Thoracic aorta (tissue), 2 donors: ENCODE results near the gene CCDC85C. TPM values are rescaled to one million over a fixed set of nuclear protein-coding genes. Genes with fewer than 3 reads are reported as not detected.

Experiments used
- ATAC-seq: fragments of 150-250 bp; one replicate; pipeline ENCODE4 v1.8.0; 2017; ENCODE audit warnings: low read depth; ENCODE audit not compliant: insufficient number of reproducible peaks, low FRiP score
- DNase-seq: peaks from one replicate; pipeline ENCODE4 v3.0.0-alpha.2; 2020; ENCODE audit warnings: low spot score
- H3K27ac ChIP-seq, 2 donors: fragments of 200-600 bp; sonication (generic); 1 replicate in 1 of 2; 2 replicates in 1 of 2; pipeline ENCODE4 v1.5.1; 2016; ENCODE audit warnings: mild to moderate bottlenecking in 2 of 2, moderate library complexity in 2 of 2
- H3K27me3 ChIP-seq: fragments of 200-600 bp; sonication (generic); replicated peaks from 2 replicates; pipeline ENCODE4 v1.6.0; 2016; ENCODE audit warnings: mild to moderate bottlenecking; ENCODE audit not compliant: insufficient read depth
- H3K36me3 ChIP-seq: fragments of 200-600 bp; sonication (generic); one replicate; pipeline ENCODE4 v1.5.1; 2016
- H3K4me1 ChIP-seq, 2 donors: fragments of 200-600 bp; sonication (generic); 1 replicate in 1 of 2; 2 replicates in 1 of 2; pipeline versions ENCODE4 v1.5.1 to v1.6.0; 2016; ENCODE audit warnings: low read depth in 2 of 2, mild to moderate bottlenecking in 1 of 2; ENCODE audit not compliant: control insufficient read depth in 1 of 2
- H3K4me3 ChIP-seq: fragments of 200-600 bp; sonication (generic); 2 replicates; pipeline ENCODE4 v1.5.1; 2016; ENCODE audit warnings: mild to moderate bottlenecking
- H3K9me3 ChIP-seq: fragments of 200-600 bp; sonication (generic); 2 replicates; pipeline ENCODE4 v1.5.1; 2016
- CTCF ChIP-seq: fragments of 200-600 bp; sonication (generic); IDR thresholded peaks from one replicate; pipeline ENCODE4 v1.5.1; 2019; ENCODE audit warnings: antibody characterized with exemption
- total RNA-seq, 2 donors: library from RNA; depleted of rRNA; stranded (reverse); fragments of >200 nt; gene quantifications; one replicate each; pipeline versions ENCODE4 v1.1.0 to v1.2.3, GENCODE V29; 2016

The CCDC85C gene
- total RNA-seq, 2 donors from 2014 or later: 1.5 to 4.1 TPM

- TF ChIP-seq CTCF: no peak
- no peaks in the 10 kb centered on the region for H3K27me3 ChIP-seq
- DNase-seq (no peak), ATAC-seq (no peak)
- H3K4me3 ChIP-seq: no peak overlapping the region
- no peaks in the 10 kb centered on the region for H3K36me3 ChIP-seq
- H3K9me3 ChIP-seq: no peaks in the 10 kb centered on the region
- H3K4me1 ChIP-seq: peaks cover 0 to under 1% of the 10 kb centered on the region in 2 donors
- no peak overlapping the region for H3K27ac ChIP-seq
These were observed 7.9 kb downstream of the CCDC85C start for GRCh38 chr14:99596071-99596627.

GRCh38 chr14:99595524-99595923, 8.5 kb downstream of the CCDC85C start:
- no peak for DNase-seq
- no peaks in the 10 kb centered on the region for H3K36me3 ChIP-seq
- ATAC-seq: no peak
- no peak overlapping the region for H3K27ac ChIP-seq
- TF ChIP-seq CTCF: no peak
- H3K4me3 ChIP-seq: no peak overlapping the region
- H3K27me3 ChIP-seq: no peaks in the 10 kb centered on the region
- no peaks in the 10 kb centered on the region for H3K4me1 ChIP-seq
- no peaks in the 10 kb centered on the region for H3K9me3 ChIP-seq

GRCh38 chr14:99595034-99595433, 9.0 kb downstream of the CCDC85C start:
- H3K4me1 ChIP-seq: no peaks in the 10 kb centered on the region
- no peak overlapping the region for H3K27ac ChIP-seq
- no peak for ATAC-seq

DNA sequence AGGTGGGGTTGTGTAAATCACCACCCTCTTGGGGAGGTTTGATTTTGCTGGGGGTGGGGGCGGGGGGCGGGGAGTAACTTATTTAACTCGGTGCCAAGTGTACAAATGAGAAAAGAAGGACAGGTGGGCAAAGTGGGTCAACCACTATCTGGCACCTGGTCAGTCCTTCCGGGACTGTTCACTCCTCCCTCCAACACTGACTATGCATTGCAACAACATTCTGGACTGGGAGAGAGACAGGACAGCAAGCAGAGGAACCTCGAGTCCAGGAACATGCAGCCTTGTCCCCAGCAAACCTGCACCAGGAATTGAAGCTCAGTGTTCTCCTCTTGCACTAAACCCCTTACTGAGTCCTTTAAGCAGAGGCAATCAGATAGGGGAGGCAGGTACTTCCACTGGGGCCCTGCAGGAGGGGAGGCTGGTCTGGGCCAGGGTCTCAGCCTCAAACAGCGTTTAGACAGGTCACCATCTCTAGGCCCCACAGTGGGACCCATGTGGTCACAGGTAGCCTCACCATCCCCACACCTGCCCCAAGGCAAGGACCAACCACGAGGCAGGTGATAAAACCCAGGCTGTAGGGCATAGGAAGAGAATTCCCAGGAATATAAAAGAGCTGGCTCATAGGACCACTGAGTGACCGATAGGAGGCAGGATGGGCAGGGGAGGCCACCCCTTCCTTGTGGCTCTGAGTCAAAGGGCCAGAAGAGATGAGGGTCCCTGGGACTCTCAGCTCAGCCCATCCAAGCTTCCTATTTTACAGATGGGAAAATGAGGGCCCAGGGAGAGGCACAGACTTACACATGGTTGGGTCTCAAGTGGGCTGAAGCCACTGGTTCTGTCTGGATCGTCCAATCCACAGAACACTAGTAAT, 9.8 kb downstream of the CCDC85C start:
- TF ChIP-seq CTCF: no peak
- H3K4me1 ChIP-seq: no peaks in the 10 kb centered on the region
- no peaks in the 10 kb centered on the region for H3K9me3 ChIP-seq
- no peaks in the 10 kb centered on the region for H3K27me3 ChIP-seq
- ATAC-seq (no peak), DNase-seq (no peak)
- H3K36me3 ChIP-seq: no peaks in the 10 kb centered on the region
- H3K4me3 ChIP-seq: no peak overlapping the region
- no peak overlapping the region for H3K27ac ChIP-seq

More at GRCh38 chr14:99595034-99595433, 9.0 kb downstream of the CCDC85C start:
- Histone ChIP-seq H3K27me3 (no peaks in the 10 kb centered on the region), H3K36me3 (no peaks in the 10 kb centered on the region), H3K4me3 (no peak overlapping the region), H3K9me3 (no peaks in the 10 kb centered on the region)
- DNase-seq: no peak
- no peak for TF ChIP-seq CTCF

GRCh38 chr14:99592933-99593753, 10.9 kb downstream of the CCDC85C start:
- TF ChIP-seq CTCF: no peak
- Histone ChIP-seq H3K36me3 (no peaks in the 10 kb centered on the region), H3K4me1 (no peaks in the 10 kb centered on the region), H3K4me3 (no peak overlapping the region), H3K27ac (no peak overlapping the region), H3K9me3 (no peaks in the 10 kb centered on the region), H3K27me3 (no peaks in the 10 kb centered on the region)
- ATAC-seq (no peak), DNase-seq (no peak)
